Liver (tissue), 3 donors: Measurements from ENCODE around the gene NIM1K.

ENCODE experiments used
- CTCF ChIP-seq: fragments of 150-350 bp; IDR thresholded peaks from 2 replicates; pipeline ENCODE4 v1.5.1; 2017; ENCODE audit warnings: improper control_type of control experiment, low read depth, low read length; ENCODE audit not compliant: missing input control
- JUND ChIP-seq, 2 donors: IDR thresholded peaks; 2 replicates each; pipeline ENCODE4 v1.6.1; 2016; ENCODE audit warnings: antibody characterized with exemption in 2 of 2
- REST ChIP-seq: IDR thresholded peaks from 2 replicates; pipeline ENCODE4 v1.6.1; 2016; ENCODE audit warnings: antibody characterized with exemption, mild to moderate bottlenecking
- TAF1 ChIP-seq: conservative IDR thresholded peaks from 2 replicates; pipeline ENCODE4 v1.6.1; 2016; ENCODE audit warnings: antibody characterized with exemption, mild to moderate bottlenecking
- YY1 ChIP-seq: IDR thresholded peaks from 2 replicates; pipeline ENCODE4 v1.6.1; 2016; ENCODE audit warnings: antibody characterized with exemption, mild to moderate bottlenecking
- ZBTB33 ChIP-seq: IDR thresholded peaks from 2 replicates; pipeline ENCODE4 v1.6.1; 2016; ENCODE audit warnings: antibody characterized with exemption
- donor health status: healthy.
- donor health status: healthy.

GRCh38 chr5:43287493-43287892, 95.5 kb downstream of the NIM1K start:
- TF ChIP-seq REST = no peak
- TF ChIP-seq CTCF = no peak
- no peak for TF ChIP-seq YY1
- TF ChIP-seq ZBTB33 = no peak
- no peak for TF ChIP-seq TAF1
- TF ChIP-seq JUND (IDR thresholded peaks at IDR 0.05) = no peak
